ENCODE results near the gene SDC4. TPM values are rescaled to one million over a fixed set of nuclear protein-coding genes. Genes with fewer than 3 reads are reported as not detected.

Gene SDC4
- polyA plus RNA-seq, 1 of the 3 experiments (the other 2 are of a cell fraction) = 131 TPM

GRCh38 chr20:45308117-45308778 is 40.0 kb downstream of the SDC4 start, which contains the start of gene MATN4:
MATN4 (minus strand) TSS chr20:45308299; CDS start chr20:45305582, 2,717 bp downstream.
- H3K27me3 ChIP-seq (ENCODE audit: insufficient read depth) = no peaks in the 10 kb centered on the region; the same call in 1 of the 2 replicates
- H3K9me2 ChIP-seq = no peaks in the 10 kb centered on the region
- WGBS (ENCODE audit: low lambda C conversion rate) = 89% methylated on average over 16 of the region's 20 CpGs
- H3K4me1 ChIP-seq (ENCODE audit: control insufficient read depth in 1 of 2, insufficient read depth in 2 of 2, low read depth in 1 of 2, low read length in 1 of 2) = peaks cover 0 to 2% of the 10 kb centered on the region in 2 experiments; a peak in 1 of 4 replicates
- H3K9me3 ChIP-seq = no peaks in the 10 kb centered on the region
- no peak for TF ChIP-seq RCOR1 (IDR thresholded peaks at IDR 0.05; ENCODE audit: low read length)
- no peak for TF ChIP-seq GABPA (IDR thresholded peaks at IDR 0.05; ENCODE audit: low read depth)
- no peak for TF ChIP-seq PBX3 (IDR thresholded peaks at IDR 0.05)
- TF ChIP-seq MXI1 (IDR thresholded peaks at IDR 0.05; ENCODE audit: low read depth, low read length) = no peak
- no peak for TF ChIP-seq YY1 (IDR thresholded peaks at IDR 0.05; ENCODE audit: low read depth)
- no peak for TF ChIP-seq POLR2AphosphoS5 (IDR thresholded peaks at IDR 0.05; ENCODE audit: low read depth, low read length)
- no peak for TF ChIP-seq RAD21 (IDR thresholded peaks at IDR 0.05; ENCODE audit: low read length)
- no peak for TF ChIP-seq EP300 (IDR thresholded peaks at IDR 0.05; ENCODE audit: borderline replicate concordance in 1 of 2, low read depth in 1 of 2, low read length in 1 of 2)
- TF ChIP-seq IRF3 (IDR thresholded peaks at IDR 0.05; ENCODE audit: low read depth, low read length) = no peak
- TF ChIP-seq FOXM1 (IDR thresholded peaks at IDR 0.05; ENCODE audit: low read depth) = no peak
- no peak for TF ChIP-seq EZH2phosphoT487 (IDR thresholded peaks at IDR 0.05; ENCODE audit: borderline replicate concordance, low read depth)
- no peak for TF ChIP-seq TAF1 (IDR thresholded peaks at IDR 0.05; ENCODE audit: borderline replicate concordance, low read depth, low read length)
- no peak for TF ChIP-seq SMC3 (IDR thresholded peaks at IDR 0.05; ENCODE audit: low read depth, low read length)
- no peak for TF ChIP-seq NRF1 (IDR thresholded peaks at IDR 0.05; ENCODE audit: low read depth, low read length)
- no peak for TF ChIP-seq CHD2 (IDR thresholded peaks at IDR 0.05; ENCODE audit: low read length, partially characterized antibody)
- TF ChIP-seq TCF12 (IDR thresholded peaks at IDR 0.05) = no peak
- no peaks in the 10 kb centered on the region for H3K36me3 ChIP-seq (replicated peaks in 1 of 2; ENCODE audit: control insufficient read depth in 1 of 2, insufficient read depth in 2 of 2, low read length in 1 of 2)
- H3F3A ChIP-seq (replicated peaks; ENCODE audit: insufficient read depth) = no peaks in the 10 kb centered on the region
- ChIA-PET POLR2A (no interaction called here), CTCF (interaction anchor here (0.7 to 1.2 kb wide), 5 partner anchors 11 to 129 kb away, joined by 3 to 4 read pairs (median 3); no protein-coding TSS in a partner anchor)
- no peak within 1 kb of the TSS for H3K4me3 ChIP-seq (ENCODE audit: low read depth in 2 of 2, low read length in 1 of 2)
- no peak within 1 kb of the TSS for H3K9ac ChIP-seq
- H3K79me2 ChIP-seq (ENCODE audit: insufficient read depth) = no peaks in the 10 kb centered on the region
- no peak within 1 kb of the TSS for H3K27ac ChIP-seq (ENCODE audit: low read depth in 2 of 2, low read length in 1 of 2)
- H4K20me1 ChIP-seq (ENCODE audit: insufficient read depth) = no peaks in the 10 kb centered on the region
- H3K4me2 ChIP-seq = no peak within 1 kb of the TSS
- DNase-seq = no peak
- no peak within 1 kb of the TSS for H2AFZ ChIP-seq (ENCODE audit: low read depth)
